HG03432 (cell line): Measurements from ENCODE around the gene LIN52.

Source experiments
- ATAC-seq: cut with Tn5 transposase; IDR thresholded peaks from one replicate; pipeline ENCODE4 v1.9.1; 2021; ENCODE audit warnings: mild to moderate bottlenecking, moderate library complexity; ENCODE audit not compliant: unreplicated experiment

LIN52 gene

DNA sequence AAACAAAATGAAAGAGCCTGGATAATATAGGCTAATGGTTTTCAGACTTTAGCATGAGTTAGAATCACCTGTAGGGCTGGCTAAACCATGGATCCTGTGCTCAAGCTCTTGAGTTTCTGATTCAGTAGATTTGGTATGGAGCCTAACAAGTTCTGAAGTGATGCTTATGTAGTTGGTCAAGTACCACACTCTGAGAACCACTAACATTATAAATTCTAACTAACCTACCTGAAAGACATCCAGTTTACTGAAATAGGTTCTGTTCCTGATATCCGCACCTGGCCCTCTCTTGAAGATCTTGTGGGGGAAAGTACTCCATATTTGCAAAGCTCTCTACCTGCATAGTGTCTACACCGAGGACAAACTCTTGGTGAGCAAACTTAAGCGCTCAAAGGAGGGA, 95.1 kb downstream of the LIN52 start:
- ATAC-seq, result no peak

DNA sequence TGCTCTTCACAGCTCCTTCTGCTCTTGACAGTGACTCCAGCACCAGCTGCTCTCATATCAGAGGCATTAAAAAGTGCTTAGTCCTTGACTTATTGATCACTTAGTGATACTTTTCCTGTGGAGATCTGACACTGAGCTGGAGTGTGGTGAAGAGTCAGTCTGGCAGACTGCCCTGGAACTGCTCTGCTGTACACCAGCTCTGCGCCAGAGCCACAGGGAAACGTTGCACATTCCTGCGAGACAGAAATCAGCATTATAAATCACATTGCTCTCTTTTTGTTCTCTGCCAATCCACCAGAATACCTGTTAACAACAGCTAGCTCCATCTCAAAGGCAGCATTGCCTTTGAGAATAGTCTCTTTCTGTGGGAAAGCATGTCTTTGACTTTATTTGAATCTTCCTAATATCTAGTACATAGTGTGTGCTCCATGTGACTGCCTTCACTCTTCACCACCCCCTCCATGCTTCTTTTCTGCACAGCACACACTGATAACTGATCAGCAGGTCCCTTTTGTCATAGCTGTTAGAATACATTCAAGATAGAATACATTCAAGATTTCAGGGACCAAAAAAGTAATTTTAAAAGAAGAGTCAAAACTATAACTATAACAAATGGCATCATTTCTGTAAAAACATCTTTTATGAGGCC, 106.3 kb downstream of the LIN52 start:
- no peak for ATAC-seq

- no peak for ATAC-seq
Observed at GRCh38 chr14:74194506-74195274, 109.9 kb downstream of the LIN52 start.

DNA sequence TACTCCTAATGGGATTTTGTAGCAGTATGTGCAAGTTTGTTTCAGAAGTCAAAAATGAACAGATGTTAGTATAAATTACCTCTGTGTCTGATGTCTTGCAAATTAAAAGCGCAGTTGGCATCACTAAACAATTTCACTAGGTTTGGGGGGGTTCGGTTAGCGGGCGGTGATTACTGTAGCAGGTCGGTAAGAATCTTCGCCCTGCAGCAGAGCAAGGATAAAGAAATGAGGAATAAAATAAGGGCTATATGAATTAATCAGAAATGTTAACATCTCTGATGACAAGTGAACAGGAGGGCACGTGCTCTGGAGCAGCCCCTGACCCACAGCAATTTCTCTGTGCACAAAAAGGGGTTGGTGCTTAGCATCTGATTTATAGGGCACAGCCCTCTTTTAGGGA, 110.9 kb downstream of the LIN52 start:
- ATAC-seq, result no peak

- ATAC-seq, result no peak
Observed at GRCh38 chr14:74198441-74199234, 113.9 kb downstream of the LIN52 start.

- ATAC-seq, result no peak
Observed at GRCh38 chr14:74202113-74202512, 117.4 kb downstream of the LIN52 start.

DNA sequence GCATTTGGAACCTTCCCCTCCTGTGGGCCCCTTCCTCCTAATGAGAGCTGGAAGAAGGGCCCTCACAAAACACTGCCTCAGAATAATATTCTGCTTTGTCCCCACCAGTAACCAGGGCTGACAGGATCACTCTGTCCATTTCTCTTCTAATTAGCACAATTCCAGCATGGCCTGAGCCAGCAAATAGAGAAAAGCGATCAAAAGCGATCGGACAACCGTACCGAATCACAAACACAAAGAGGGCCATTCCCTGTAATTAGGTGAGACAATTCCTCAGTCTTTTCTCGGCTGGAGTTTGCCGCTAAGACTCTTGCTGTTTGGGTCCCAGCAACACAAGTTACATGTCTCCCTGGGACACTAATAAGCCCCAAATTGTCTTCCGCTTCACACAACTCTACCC, 118.9 kb downstream of the LIN52 start:
- ATAC-seq, result no peak

- ATAC-seq, result no peak
Observed at GRCh38 chr14:74204491-74204890, 119.7 kb downstream of the LIN52 start.

DNA sequence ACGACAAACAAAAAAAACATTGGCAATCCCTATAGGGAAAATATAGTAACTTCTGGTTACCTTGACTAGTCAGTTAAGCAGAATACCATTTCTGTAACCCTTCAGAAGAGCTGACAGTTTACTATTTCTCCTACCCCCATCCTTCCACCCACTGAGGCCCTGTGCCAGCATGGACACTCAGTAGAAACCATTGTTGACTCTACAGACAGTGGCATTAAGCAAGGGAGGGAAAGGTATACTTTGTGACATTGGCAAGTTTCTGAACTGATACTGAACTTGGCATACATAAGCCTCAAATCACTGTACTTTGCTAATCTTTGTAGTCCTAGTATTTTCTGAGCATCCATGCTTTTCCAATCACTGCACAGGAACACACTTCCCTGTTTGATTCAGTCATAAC, 121.1 kb downstream of the LIN52 start:
- ATAC-seq, result no peak

DNA sequence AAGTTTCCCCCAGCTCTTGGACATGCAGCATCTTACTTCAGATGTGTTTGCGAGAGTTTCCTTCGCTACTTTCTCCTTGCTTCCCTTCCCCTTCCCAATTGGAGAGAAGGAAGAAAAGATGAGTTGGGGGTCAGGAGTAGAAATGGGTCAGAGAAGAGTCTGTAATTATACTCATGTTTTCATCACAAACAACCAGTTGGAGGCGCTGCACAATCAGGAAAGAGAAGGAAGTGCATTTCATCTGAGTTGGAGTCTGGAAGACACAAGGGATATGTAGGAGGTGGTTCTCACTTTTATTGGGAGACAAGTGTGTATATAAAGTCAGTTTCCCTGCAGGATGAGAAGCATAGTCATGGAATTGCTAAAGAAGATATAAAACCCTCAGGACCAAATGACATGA, 123.2 kb downstream of the LIN52 start:
- ATAC-seq, result no peak

GRCh38 chr14:74208642-74209041, 123.9 kb downstream of the LIN52 start:
- ATAC-seq, result no peak

GRCh38 chr14:74211945-74212580, 127.3 kb downstream of the LIN52 start:
- no peak for ATAC-seq

- no peak for ATAC-seq
Observed at GRCh38 chr14:74213907-74214803, 129.4 kb downstream of the LIN52 start.

- ATAC-seq, result no peak
Observed at GRCh38 chr14:74216671-74217070, 131.9 kb downstream of the LIN52 start.

GRCh38 chr14:74217672-74218448, 133.1 kb downstream of the LIN52 start:
- peak; percentile 76 for ATAC-seq

DNA sequence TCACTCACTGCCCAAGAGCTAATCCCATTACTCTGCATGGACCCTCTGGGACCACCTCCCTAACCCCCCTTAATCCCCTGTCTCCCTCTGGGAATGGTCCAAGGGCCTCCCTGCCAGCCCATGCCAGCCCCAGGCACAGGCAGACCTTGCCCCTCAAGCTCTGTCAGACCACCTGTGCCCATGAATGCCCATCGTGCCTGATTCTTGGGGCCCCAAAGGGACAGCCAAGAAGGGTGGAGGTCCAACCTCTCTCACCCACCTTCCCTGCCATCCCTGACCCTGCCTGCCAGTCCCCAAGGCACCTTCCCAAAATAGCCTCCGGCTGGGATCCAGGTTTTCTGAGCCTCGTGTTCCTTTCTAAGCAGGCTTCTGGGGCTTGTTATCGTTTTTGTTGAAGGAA, 133.7 kb downstream of the LIN52 start:
- no peak for ATAC-seq

GRCh38 chr14:74219277-74220205, 134.8 kb downstream of the LIN52 start:
- ATAC-seq, result no peak

- no peak for ATAC-seq
Observed at GRCh38 chr14:74220991-74221390, 136.2 kb downstream of the LIN52 start.
